IPS-11a (cell line): Measurements from ENCODE around the gene EXOC6.

Experiments
- H3K4me3 ChIP-seq: one replicate; pipeline ENCODE4 v1.5.1; 2013; ENCODE audit warnings: low read depth, low read length, control low read depth

The EXOC6 gene

DNA sequence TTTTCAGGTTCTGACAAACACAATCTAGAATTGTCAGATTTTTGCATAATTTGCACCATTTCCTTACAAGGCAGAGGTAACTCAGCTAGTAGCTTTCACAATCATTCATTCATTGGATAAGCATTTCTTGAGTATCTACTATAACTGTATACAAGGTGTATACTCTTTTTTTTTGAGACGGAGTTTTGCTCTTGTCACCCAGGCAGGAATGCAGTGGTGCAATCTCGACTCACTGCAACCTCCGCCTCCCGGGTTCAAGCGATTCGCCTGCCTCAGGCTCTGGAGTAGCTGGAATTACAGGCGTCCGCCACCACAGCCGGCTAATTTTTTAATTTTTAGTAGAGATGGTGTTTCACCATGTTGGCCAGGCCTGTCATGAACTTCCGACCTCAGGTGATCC is 16.2 kb upstream of the EXOC6 start:
- no peak overlapping the region for H3K4me3 ChIP-seq

DNA sequence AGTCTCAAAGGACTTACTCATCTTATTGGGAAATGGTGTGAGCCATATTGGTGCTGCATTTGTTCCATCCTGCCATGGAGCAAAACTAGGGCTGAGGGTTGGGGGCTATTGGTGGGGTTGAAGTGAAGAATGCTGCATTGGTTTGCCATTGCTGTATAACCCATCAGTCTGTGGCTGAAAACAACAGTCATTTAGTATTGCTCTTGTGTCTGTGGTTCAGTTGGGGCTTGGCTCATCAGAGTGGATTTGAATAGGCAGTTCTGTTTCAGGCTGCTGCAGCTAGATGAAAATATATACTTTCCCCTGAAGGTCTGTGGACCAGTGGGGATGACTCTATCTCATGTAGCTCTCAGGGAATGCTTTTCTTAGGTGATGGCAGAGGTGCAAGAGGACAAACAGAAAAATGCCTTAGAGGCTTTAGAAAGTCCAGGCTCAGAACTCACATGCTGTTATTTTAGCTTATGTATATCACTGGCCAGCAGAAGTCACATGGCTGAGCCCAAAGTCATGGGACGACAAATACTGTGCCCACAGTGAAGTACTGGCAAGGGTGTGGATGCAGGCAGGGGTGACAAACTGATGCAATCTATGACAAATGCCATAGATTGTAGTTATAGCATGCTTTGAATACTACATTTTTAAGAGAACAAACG is 15.2 kb upstream of the EXOC6 start:
- no peak overlapping the region for H3K4me3 ChIP-seq

DNA sequence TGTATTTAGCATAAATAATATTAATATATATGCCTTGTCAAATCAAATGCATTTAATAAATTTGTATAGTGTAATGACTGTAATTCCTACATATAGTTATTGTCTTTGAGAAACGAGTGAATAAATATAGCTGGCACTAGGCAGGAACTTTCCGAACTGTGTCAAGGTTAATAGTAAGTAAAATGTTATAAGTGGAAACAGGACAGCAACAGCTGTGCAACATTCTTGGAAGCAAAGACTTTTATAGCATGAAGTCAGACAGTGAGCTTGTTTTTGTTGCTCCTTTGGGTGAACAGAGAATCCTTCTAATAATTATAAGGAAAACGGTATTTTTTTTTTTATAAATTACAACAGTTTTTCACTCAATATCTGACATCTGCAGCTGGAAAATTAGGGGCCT is 14.0 kb upstream of the EXOC6 start:
- H3K4me3 ChIP-seq = no peak overlapping the region

DNA sequence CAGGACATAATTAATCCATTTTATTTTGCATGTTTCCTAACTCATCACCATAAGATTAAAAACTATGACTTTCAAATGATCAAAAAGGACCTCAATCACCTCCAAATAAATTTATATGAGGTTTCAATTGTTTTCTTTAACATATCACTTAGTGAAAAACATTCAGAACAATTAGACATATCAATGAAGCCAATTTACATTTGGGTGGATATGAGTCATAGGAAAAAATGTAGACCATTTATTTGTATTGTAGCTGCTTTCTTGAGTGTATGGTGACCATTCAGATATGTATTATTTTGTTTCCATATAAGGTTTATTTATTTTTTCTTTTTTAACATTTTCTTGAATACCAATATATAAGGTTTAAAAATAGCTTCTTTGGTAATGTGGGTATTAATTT is 13.3 kb upstream of the EXOC6 start:
- H3K4me3 ChIP-seq = no peak overlapping the region

DNA sequence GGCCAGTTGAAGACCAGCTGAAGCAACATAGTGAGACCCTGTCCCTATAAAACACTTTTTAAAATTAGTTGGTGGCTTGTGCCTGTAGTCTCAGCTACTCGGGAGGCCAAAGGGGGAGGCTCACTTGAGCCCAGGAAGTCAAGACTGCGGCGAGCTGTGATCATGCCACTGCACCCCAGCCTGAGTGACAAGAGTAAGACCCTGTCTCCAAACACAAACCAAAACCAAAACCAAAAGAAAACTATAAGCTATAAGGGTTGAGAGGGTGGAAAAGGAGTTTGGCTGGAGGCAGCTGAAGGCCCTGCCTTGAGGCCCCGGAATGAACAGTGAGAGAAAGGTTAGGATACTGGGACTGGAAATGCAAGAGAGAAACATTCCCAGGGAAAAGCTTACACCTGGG is 10.9 kb upstream of the EXOC6 start:
- H3K4me3 ChIP-seq = no peak overlapping the region

DNA sequence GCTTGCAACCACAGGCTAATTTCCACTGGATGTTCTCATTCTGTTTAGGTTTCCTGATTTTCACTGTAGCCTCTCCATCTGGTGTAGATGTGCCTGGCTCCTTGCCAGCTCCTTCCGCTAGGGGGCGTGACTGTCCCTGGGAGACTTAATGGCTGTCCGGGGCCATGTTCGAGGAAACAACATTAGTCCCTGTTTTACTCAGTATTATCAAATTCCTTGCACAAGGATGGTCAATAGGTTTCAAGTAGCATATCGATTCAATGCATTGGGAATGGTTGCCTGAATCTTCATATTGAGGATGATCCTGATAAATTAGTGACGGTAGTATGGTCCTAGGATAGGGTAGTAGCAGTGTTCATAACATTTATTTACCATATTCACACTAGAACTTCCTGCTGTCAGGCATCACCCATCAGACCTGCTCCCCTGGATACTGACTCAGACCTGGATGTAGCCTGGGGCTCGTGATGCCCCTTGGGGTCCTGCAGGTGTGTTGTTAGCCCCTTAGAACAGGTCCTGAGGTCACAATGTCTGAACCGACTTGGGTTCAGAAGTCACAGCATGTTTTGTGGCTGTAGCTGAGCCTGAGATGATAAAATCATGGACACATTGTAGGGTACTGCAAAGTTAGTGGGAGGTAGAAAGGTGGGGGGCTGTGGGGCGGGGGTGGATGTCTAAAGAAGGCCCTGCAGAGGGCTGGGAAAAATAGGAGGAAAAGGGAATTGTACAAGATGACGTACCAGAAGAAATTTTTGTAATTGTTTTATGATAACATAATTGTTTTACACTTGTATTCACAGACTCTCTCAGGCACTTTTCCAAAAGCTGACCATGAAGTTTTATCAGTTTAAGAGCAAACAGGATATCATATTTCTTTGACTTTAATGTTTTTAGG is 8.9 kb upstream of the EXOC6 start:
- no peak overlapping the region for H3K4me3 ChIP-seq

DNA sequence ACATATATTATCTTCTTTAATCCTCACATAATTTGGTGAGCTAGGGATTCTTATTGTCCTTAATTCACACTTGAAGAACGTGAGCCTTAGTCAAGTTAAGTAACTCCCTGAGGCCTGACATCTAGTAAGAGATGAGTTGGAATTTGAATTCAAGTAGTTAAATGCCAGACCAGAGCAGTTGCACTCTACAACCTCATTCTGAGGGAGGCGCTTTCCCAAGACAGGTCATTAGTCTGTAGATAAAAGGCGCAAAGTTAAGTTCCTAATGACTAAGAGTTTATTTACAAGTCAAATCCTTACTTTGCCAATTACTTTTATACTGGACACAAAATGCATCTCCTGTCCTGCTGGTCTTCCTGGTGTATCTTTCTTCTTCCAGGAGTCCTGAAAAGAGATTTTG is 3.6 kb upstream of the EXOC6 start:
- H3K4me3 ChIP-seq = no peak overlapping the region

DNA sequence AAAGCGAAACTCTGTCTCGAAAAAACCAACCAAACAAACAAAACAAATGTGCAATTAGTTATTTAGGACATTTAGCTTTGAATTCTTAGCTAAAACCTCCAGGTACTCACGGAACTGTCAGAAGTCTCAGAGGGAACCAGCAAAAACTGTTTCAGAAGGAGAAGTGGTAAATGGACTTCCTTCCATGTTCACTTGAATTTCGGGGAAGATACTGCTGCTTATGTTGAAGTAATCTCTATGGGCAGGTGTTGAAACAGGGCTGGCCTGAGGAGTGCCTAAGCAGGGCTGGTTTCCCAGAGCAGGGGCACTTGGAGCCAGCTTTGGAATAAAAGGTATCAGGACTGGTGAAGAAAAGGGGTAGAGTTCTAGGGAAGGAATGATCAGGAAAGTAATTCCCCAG is 2.4 kb upstream of the EXOC6 start:
- no peak overlapping the region for H3K4me3 ChIP-seq

DNA sequence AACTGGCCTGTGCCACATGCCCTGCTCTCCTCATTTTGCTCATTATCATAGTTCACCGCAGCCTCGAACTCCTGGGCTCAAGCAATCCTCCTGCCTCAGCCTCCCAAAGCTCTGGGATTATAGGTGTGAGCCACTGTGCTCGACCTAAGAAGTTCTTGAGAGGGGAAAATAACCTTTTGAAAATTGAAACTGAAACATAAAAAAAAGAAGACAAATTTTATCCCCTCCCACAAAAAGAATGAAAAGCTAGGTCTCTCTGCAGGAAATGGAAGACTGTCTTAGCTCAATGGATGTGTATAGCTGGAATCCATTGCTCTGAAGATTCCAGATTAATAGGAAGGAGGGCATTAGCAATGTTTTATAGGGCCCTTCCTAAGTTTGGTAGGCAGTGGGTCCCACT is 2.0 kb upstream of the EXOC6 start:
- no peak overlapping the region for H3K4me3 ChIP-seq

DNA sequence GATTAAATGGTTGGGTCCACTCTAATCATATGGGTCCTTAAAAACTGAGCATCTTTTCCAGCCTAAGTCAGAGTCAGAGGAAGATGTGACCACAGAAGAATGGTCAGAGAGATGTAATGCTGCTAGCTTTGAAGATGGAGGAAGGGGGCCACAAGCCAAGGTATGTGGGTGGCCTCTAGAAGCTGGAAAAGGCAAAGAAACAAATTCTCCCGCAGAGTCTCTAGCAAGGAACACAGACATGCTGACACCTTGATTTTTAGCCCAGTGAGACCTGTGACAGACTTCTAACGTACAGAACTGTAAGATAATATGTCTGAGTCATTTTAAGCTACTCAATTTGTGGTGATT is 1.5 kb upstream of the EXOC6 start:
- no peak overlapping the region for H3K4me3 ChIP-seq

DNA sequence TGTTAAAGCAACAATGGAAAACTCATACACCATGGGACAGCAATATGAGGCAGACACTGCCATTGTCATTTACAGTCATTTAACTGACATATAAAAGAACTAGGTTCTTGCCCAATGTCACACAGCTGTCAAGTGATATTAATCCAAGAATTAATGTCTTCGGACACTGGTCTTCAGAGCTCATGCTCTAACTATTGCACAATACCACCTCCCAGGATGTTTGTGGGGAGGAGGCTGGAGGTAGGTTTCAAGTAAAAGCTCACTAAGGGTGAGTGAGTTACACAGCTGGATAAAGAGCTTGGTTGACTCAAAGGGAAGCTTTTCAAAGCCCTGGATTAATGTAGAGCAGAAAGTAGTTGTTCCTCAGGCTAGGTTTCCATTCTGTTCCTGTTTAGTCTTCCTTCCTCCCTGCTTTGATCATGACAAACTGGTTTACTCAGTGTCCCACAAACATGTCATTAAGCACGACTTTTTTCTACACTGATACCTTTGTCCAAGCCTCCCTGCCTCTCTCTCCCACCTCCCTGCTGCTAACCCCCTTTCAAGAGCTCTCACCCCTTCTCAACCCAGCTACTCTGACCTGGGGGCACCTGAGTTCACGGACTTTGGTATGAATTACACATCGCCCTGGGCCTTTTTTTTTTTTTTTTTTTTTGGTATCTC is 987 bp upstream of the EXOC6 start:
- H3K4me3 ChIP-seq = no peak overlapping the region

DNA sequence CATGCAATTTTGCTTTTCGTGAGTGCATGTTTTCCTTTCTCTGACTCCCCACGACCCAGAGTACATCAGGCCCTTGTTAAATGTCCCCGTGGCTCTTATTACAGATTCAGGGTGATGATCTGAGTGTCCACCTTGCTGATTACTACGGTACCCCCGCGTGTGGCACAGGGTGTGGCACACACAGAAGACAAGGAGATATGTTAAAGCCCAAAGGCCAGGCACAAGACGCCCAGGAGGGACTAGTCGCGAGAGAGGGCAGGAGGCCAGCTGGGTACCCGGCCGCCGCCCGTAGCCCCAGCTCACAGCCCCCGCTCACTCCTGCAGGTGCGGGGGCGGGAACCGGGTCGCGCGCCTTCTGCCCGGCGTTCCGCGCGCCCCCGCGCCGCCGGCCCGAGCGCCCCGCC is 281 bp upstream of the EXOC6 start:
- H3K4me3 ChIP-seq = peak overlapping the region; percentile 50

DNA sequence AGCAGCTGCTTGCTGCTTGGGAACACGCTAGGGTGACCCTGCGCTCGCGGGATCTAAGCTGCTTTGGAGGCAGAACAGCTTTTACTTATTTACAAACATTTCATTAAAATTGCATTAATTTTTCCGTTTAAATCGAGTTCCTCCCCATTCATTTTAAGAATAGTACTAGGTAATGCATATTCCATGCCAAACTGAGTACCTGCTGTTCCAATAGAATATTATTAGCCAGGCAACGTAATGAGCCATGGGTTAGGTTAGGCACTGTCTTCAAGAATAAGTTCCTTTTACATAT is 860 bp downstream of the EXOC6 start:
- peak overlapping the region; percentile 76 for H3K4me3 ChIP-seq

DNA sequence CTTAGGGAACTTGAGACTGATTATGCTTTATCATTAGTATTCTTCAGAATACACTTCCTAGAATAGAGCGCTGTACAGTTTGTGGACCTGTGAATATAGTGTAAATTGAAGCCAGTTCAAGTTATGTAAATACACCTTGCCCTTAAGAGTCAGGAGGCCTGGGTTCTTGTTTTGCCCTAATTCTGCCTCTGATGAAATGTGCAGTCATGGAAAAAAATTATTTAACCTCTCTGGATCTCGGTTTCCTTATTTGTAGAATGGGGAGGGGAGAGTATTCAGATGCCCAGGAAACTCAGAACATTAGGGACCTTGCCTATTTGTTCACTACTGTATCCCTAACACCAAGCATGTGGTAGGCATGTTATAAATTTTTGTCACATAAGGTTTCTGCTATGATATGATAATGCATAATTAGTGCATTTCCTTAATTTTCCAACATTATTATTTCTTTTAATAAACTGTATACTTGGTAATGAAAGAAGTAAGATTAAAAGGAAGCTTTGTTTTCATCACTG is 1.3 kb downstream of the EXOC6 start:
- H3K4me3 ChIP-seq = no peak overlapping the region

DNA sequence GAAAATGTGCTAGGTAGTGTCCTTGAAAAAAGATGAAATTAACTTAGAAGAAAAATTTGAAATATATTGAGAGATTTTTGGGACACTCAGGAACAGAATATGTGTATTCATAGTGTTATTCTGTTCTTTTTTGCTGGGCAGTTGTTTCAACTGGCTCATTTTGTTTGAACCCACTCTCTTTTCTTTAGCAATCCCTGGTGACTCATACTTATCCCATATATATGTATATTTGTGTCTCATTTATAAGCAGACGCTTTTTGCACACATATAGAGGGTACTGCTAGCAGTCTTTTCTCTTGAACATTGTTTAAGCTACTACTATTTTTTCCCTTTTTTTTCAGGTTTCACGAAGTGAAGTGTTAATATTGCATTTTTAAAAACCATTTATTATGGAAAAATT is 1.9 kb downstream of the EXOC6 start:
- H3K4me3 ChIP-seq = no peak overlapping the region

DNA sequence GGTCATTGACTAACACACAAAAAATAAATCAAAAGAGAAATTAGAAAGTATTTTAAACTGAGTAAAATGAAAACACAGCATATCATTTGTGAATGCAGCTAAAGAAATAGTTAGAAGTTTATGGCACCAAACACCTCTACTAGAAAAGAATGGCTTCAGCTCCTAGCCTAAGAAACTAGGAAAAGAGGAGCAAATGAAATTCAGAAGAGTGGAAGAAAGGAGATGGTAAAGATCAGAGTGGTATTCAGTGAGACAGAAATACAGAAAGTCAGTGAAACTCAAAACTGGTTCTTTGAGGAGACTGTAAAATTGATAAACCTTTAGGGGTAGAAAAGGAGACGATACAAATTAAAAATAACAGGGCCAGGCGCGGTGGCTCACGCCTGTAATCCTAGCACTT is 2.7 kb downstream of the EXOC6 start:
- no peak overlapping the region for H3K4me3 ChIP-seq

DNA sequence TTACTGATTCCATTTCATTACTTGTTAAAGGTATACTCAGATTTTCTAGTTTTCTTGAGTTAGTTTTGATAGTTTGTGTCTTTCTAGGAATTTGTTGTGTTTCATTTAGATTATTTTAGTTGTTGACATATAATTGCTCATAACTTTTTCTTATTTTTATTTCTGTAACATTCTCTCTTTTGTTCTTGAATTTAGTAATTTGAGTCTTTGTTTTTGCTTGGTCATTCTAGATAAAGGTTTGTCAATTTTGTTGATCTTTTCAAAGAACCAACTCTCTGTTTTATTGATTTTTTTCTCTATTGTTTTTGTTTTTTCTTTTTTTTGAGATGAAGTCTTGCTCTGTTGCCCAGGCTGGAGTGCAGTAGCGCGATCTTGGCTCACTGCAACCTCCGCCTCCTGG is 7.2 kb downstream of the EXOC6 start:
- H3K4me3 ChIP-seq = no peak overlapping the region

DNA sequence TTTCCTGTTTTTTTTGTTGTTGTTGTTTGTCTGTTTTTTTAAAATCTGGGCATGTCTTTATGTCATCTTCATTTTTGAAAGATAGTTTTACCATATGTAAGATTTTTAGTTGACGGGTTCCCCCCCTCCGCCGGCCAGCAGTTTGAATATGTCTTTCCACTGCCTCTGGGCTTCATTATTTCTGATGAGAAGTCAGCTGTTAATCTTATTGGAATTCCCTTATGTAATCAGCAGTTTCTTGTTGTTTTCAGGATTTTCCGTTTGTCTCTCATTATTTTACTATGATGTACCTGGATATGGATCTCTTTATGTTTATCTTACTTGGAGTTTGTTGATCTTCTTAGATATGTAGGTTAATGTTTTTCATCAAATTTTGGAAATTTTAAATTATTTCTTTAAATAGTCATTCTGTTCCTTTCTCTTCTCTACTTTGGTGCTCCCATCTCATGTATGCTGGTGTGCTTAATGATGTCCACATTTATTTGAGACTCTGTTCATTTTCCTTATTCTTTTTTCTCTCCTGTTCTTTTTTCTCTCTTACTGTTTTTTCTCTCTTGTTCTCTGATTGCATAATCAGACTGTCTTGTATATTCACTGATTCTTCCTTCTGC is 9.7 kb downstream of the EXOC6 start:
- H3K4me3 ChIP-seq = no peak overlapping the region

DNA sequence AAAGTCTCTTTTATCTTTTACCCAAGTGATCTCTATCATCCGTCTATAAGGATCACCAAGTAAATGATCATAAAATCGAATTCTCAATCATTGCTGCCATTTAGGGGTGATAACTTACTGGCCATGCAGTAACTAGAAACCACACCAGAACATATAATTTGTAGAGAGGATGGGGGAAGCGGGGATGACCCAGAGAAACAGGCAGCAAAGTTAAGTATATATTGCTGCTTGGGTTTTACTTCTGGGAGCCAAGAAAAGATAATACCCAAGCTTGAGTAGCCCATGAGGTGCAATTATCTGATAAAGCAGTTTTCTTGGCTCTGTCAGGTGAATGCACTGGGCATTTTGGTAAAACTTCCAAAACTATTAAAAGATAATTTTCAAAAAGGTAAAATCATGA is 18.9 kb downstream of the EXOC6 start:
- no peak overlapping the region for H3K4me3 ChIP-seq

DNA sequence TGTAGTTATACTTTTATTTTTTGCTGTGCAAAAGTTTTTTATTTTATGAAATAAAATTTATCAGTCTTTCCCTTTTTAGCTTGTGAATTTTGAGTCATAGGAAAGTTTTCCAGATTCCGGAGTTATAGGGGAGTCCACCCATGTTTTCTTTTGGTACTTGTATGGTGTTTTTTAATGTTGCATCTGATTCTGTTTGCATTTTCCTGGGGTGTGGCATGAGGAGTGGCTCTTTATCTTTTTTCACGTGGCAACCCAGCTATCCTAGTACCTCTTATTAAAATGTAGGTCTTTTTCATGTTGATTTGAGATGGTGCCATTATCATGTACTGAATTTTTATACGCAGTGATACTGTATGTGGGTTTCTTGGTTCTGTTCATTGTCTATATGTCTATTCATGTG is 19.7 kb downstream of the EXOC6 start:
- no peak overlapping the region for H3K4me3 ChIP-seq

DNA sequence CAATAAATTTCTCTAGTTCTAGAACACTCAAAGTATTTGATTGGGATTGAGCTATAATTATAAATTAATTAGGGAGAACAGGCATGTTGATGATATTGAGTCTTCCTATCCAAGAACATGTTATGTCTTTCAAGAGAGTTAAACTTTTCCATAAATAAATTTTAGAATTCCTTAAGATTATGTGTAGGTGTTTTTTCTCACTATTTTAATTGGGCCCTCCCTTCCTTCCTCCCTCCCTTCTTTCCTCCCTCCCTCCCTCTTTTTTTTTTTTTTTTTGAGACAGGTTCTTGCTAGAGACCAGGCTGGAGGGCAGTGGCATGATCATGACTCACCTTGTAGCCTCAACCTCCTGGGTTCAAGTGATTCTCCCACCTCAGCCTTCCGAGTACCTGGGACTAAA is 20.2 kb downstream of the EXOC6 start:
- H3K4me3 ChIP-seq = no peak overlapping the region

DNA sequence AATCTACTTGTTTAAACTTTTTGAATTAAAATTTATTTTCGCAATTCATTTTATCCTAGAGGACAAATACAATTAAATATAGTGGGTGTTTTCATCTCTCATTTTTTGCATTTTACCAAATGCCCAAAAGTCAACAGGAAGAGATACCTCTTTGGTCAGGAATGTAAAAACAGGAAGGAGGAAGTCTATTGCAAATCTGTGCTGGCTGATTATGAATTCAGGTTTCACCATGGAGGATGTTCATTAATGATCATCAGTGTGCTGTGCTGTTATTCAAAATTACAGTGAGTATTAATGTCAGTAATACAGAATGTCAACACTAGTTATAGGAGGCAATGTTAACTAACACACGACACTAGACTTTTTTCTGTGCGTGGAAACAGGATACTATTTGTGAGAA is 24.7 kb downstream of the EXOC6 start:
- H3K4me3 ChIP-seq = no peak overlapping the region
